IPS-18a (cell line): ENCODE measurements around the gene SAMD11.

Experiments
- H3K27ac ChIP-seq: one replicate; pipeline ENCODE4 v1.5.1; 2013; ENCODE audit warnings: low read length
- H3K27me3 ChIP-seq: one replicate; pipeline ENCODE4 v1.6.1; 2013; ENCODE audit warnings: mild to moderate bottlenecking, low read length; ENCODE audit not compliant: control insufficient read depth, insufficient read depth
- H3K36me3 ChIP-seq: one replicate; pipeline ENCODE4 v1.6.1; 2013; ENCODE audit warnings: low read depth, low read length; ENCODE audit not compliant: control insufficient read depth
- H3K4me1 ChIP-seq: one replicate; pipeline ENCODE4 v1.6.1; 2013; ENCODE audit warnings: low read depth, low read length; ENCODE audit not compliant: control insufficient read depth
- H3K4me3 ChIP-seq: one replicate; pipeline ENCODE4 v1.5.1; 2013; ENCODE audit warnings: low read length
- H3K9ac ChIP-seq: one replicate; pipeline ENCODE4 v1.6.1; 2013; ENCODE audit warnings: mild to moderate bottlenecking, low read length, moderate library complexity
- H3K9me3 ChIP-seq: one replicate; pipeline ENCODE4 v1.6.1; 2013; ENCODE audit warnings: low read depth, low read length; ENCODE audit not compliant: control insufficient read depth

The SAMD11 gene

DNA sequence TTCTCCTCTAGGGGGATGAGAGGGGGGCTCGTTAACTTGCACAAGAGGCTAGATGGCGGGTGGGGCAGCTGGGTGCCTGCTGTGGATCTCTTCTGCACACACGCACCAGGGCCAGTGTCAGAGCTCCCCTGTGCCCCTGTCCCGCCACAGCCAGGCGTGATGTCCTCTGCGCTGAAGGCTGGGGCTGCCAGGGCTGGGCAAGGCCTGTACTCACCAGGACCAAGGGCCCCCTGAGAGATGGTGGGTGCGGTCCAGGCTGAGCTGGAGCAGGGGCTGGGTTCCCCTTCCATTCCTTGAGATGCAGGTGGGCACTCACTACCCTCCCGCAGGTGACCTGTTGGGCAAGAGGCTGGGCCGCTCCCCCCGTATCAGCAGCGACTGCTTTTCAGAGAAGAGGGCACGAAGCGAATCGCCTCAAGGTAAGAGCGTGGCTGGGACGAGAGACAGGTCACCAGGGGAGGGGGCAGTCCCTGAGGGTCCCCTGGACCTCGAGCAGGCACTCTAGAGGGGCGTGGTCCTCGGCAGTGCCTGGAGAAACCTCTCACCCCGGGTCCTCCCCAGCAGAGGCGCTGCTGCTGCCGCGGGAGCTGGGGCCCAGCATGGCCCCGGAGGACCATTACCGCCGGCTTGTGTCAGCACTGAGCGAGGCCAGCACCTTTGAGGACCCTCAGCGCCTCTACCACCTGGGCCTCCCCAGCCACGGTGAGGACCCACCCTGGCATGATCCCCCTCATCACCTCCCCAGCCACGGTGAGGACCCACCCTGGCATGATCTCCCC, 15.2 kb downstream of the SAMD11 start:
- no peaks in the 10 kb centered on the region for H3K36me3 ChIP-seq
- H3K9ac ChIP-seq: no peak overlapping the region
- H3K27ac ChIP-seq: no peak overlapping the region
- H3K27me3 ChIP-seq: peaks cover 93% of the 10 kb centered on the region
- H3K4me3 ChIP-seq: no peak overlapping the region
- H3K4me1 ChIP-seq: no peaks in the 10 kb centered on the region
- no peaks in the 10 kb centered on the region for H3K9me3 ChIP-seq

DNA sequence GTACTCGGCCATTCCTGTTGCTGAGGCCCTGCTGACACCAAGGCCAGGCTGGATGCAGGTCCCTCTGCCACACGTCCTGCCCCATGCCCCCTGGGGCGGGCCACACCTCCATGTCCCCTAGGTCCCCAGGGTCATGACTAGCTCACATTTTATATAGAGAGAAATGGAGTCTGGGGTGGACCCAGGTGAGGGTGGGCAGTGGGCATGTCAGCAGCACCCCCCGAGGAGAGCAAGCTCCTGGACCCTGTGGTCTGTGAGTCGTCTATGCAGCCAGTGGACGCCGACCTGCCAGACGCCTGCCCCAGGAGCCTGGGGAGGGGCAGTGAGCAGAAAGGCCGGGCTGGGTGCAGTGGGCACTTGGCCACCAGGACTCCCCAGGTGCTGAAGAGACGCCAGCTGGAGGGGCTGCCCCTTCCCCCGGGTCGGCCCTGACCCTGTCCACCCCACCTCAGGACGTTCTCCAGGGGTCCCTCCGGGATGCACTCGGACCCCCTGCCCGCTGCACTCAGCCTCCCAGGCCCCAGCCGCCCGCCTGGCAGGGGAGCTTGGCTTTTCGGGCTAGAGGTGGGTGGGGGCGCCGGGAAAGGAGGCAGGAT, 15.9 kb downstream of the SAMD11 start:
- Histone ChIP-seq H3K27me3 (peaks cover 100% of the 10 kb centered on the region), H3K4me1 (no peaks in the 10 kb centered on the region), H3K9ac (no peak overlapping the region), H3K9me3 (no peaks in the 10 kb centered on the region), H3K27ac (no peak overlapping the region), H3K36me3 (no peaks in the 10 kb centered on the region), H3K4me3 (no peak overlapping the region)

DNA sequence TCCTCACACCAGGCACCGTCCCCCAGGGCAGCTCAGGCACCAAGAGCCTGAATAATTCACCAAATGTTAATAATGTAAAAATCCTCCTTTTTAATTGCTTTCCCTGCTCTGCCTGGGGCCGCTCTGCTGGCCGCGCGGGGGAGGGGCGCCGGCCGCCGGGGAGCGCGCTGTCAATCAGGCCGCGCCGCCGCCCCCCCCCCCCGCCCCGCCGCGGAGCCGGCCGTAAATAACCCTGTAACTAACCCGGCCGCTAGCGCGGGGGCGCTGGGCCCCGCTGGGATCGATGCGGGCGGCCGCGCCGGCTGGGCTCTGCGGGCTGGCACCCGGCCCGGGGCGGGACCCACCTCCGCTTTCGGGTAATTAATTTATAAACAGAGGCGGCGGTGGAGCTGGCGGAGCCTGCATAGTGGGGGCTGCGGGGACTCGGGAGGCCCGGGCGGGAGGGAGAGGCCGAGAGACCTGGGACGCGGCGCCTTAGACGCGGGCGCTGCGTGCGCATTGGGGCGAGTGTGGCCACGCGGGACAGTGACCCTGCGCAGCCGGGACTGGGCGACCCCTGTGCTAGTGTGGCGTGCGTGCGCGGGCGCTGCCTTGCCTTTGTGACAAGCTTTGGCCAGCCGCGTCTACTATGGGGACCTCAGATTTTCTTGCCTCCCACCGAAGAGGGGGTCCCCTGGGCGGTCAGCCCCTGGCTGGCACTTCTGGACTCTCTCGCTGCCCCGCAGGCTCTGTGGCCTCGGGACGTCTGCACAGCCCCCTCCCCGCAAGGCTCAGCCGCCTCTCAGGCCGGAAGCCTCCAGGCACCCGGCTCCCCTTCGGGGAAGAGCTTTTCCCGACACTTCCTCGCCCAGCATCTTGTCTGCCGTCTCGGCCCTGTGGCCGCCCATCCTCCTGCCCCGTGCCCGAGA, 16.6 kb downstream of the SAMD11 start:
- Histone ChIP-seq H3K27me3 (peaks cover 93% of the 10 kb centered on the region), H3K27ac (no peak overlapping the region), H3K4me1 (no peaks in the 10 kb centered on the region), H3K36me3 (no peaks in the 10 kb centered on the region), H3K4me3 (peak overlapping the region; percentile 3), H3K9ac (no peak overlapping the region), H3K9me3 (no peaks in the 10 kb centered on the region)

DNA sequence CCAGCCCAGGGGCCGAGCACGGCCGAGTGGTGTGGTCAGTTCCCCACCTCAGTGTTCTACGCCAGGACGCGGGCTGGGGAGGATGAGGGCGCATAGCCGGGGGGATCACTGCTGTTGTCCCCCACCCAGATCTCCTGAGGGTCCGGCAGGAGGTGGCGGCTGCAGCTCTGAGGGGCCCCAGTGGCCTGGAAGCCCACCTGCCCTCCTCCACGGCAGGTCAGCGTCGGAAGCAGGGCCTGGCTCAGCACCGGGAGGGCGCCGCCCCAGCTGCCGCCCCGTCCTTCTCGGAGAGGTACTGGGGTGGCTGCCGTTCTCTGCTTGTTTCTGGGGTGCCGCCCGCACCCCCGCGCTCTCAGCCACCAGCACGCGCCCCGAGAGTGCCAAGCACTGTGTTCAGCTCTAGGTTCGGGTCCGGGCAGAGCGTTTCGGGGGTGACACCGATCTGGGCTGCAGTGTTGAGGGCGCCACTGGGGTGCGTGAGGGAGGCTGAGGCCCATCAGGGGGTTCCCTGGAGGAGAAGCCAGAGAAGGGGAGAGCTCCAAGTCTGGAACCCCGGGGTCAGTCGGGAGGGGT, 17.4 kb downstream of the SAMD11 start:
- Histone ChIP-seq H3K9me3 (no peaks in the 10 kb centered on the region), H3K9ac (no peak overlapping the region), H3K27me3 (peaks cover 85% of the 10 kb centered on the region), H3K4me1 (no peaks in the 10 kb centered on the region), H3K27ac (no peak overlapping the region), H3K36me3 (no peaks in the 10 kb centered on the region), H3K4me3 (peak overlapping the region; percentile 13)

DNA sequence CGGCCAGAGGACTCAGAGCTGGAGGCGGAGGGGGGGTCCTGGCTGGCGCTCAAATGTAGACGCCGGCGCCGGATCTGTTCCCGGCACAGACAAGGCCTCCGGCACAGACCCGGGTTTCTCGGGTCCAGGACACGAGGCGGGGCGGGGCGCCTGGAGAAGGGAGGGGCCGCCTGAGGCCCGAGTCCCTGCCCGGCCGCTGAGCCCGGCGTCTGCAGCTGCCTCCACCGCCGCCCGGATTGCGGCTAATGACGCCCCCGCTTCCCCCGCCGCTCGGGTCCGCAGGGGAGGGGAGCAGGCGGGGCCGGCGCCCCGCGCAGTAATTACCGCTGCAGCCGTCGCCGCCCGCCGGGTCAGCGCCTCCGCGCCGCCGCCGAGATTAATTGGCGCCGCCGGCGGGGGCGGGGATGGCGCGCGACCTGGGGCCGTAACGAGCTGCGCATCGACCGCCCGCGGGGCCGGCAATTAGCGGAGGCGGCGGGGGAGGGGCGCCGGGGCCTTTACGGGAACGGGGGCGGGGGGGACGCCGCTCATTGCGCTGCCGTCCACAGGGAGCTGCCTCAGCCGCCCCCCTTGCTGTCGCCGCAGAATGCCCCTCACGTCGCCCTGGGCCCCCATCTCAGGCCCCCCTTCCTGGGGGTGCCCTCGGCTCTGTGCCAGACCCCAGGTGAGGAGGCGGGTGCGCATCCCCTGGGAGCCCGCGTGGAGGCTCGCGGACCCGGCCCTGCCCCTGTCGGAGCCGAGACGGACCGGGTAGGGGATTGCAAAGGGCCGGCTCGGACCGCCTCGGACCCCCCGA, 18.1 kb downstream of the SAMD11 start:
- Histone ChIP-seq H3K4me3 (peak overlapping the region; percentile 17), H3K4me1 (no peaks in the 10 kb centered on the region), H3K9ac (no peak overlapping the region)

DNA sequence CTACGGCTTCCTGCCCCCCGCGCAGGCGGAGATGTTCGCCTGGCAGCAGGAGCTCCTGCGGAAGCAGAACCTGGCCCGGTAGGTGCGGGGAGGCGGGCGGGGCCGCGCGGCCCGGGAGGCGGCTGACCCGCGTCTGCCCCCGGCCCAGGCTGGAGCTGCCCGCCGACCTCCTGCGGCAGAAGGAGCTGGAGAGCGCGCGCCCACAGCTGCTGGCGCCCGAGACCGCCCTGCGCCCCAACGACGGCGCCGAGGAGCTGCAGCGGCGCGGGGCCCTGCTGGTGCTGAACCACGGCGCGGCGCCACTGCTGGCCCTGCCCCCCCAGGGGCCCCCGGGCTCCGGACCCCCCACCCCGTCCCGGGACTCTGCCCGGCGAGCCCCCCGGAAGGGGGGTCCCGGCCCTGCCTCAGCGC, 18.7 kb downstream of the SAMD11 start:
- Histone ChIP-seq H3K4me1 (no peaks in the 10 kb centered on the region), H3K4me3 (peak overlapping the region; percentile 17), H3K36me3 (peaks cover 5% of the 10 kb centered on the region), H3K9ac (no peak overlapping the region), H3K27ac (no peak overlapping the region), H3K9me3 (no peaks in the 10 kb centered on the region), H3K27me3 (peaks cover 72% of the 10 kb centered on the region)

More for the DNA sequence above, 18.1 kb downstream of the SAMD11 start:
- H3K27ac ChIP-seq: no peak overlapping the region
- no peaks in the 10 kb centered on the region for H3K36me3 ChIP-seq
- peaks cover 78% of the 10 kb centered on the region for H3K27me3 ChIP-seq
- no peaks in the 10 kb centered on the region for H3K9me3 ChIP-seq

DNA sequence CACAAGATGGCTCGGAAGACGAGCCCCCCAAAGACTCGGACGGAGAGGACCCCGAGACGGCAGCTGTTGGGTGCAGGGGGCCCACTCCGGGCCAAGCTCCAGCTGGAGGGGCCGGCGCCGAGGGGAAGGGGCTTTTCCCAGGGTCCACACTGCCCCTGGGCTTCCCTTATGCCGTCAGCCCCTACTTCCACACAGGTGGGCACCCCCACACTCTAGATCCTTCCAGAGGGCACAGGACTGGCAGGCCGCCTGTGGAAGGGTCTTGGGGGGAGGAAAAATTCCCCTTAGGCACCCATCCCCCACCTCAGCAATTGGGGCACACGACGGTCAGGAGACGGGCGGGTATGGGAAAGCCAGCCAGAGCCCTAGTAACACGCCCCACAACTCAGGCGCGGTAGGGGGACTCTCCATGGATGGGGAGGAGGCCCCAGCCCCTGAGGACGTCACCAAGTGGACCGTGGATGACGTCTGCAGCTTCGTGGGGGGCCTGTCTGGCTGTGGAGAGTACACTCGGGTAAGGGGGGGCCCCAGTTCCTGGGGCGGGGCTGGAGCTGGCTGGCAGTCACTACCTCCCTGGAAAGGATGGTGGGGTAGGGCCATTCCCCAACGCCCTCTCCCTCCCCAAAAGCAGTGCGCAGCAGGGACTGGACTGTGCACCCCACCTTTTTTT, 19.3 kb downstream of the SAMD11 start:
- H3K27ac ChIP-seq: no peak overlapping the region
- peaks cover 9% of the 10 kb centered on the region for H3K36me3 ChIP-seq
- H3K4me1 ChIP-seq: no peaks in the 10 kb centered on the region
- H3K4me3 ChIP-seq: no peak overlapping the region
- peaks cover 66% of the 10 kb centered on the region for H3K27me3 ChIP-seq
- H3K9ac ChIP-seq: no peak overlapping the region
- H3K9me3 ChIP-seq: no peaks in the 10 kb centered on the region

DNA sequence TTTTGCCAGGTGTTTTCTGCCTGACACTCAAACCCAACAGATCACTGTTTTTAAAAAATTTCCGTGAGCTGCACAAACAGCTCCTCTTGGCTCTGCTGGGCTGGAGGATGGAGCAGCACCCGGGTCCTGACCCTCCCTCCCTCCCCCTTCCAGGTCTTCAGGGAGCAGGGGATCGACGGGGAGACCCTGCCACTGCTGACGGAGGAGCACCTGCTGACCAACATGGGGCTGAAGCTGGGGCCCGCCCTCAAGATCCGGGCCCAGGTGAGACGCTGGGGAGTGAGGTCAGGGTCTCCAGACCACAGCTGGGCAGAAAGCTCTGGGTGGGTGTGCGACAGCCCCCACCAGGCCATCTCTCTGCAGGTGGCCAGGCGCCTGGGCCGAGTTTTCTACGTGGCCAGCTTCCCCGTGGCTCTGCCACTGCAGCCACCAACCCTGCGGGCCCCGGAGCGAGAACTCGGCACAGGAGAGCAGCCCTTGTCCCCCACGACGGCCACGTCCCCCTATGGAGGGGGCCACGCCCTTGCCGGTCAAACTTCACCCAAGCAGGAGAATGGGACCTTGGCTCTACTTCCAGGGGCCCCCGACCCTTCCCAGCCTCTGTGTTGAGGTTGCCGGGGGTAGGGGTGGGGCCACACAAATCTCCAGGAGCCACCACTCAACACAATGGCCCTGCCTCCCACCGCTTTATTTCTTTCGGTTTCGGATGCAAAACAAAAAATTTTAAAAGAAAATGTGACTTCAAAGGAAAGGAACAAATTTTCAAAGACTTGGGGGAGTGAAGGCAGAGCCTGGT, 20.0 kb downstream of the SAMD11 start:
- no peaks in the 10 kb centered on the region for H3K9me3 ChIP-seq
- H3K4me1 ChIP-seq: no peaks in the 10 kb centered on the region
- H3K36me3 ChIP-seq: peaks cover 12% of the 10 kb centered on the region
- peaks cover 59% of the 10 kb centered on the region for H3K27me3 ChIP-seq
- no peak overlapping the region for H3K27ac ChIP-seq
- H3K4me3 ChIP-seq: no peak overlapping the region
- H3K9ac ChIP-seq: no peak overlapping the region

DNA sequence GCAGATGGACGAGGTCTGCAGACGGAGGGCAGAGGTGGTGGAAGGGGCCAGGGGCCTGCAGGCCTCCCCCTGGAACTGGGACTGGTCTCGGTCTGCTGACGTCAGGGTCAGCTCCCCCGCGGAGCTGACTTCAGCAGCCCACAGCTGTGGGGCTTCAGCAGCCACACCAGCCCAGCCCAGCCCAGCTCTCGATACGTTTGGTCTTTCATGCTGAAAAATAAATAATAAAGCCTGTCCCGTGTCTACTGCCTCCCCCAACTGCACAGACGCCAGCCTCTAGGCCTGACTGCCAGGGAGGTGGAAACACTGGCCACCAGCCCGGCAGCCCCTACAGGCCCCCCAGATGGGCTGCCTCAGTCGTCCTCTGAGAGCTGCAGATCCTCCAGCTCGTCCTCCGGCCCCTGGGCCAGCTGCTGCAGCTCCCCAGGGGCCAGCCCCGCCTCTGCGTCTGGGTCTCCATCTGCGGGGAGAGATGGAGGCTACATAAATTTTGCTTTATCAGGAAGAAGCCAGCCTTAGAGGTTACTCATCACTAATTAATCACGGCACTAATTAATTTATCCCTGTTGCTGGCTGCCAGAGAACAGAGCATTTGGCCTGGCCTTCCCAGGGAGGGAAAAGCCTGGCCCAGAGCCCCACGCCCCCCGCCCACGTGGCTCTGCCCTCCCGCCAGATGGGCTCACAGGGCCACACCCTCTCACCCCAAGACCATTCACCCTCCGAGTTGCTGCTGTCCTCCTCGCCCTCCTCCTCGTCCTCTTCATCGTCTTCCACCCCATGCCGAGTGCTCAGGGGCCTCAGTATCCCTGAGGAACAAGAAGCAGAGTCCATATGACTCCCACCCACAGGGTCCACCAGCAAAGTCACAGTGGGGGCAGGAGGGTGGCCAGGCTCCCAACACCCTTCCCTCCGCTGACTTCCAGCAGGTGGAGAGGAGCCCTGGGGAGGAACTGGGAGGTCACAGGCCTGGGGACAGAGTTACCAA, 20.9 kb downstream of the SAMD11 start:
- H3K4me1 ChIP-seq: no peaks in the 10 kb centered on the region
- peaks cover 50% of the 10 kb centered on the region for H3K27me3 ChIP-seq
- H3K4me3 ChIP-seq: no peak overlapping the region
- no peaks in the 10 kb centered on the region for H3K9me3 ChIP-seq
- H3K36me3 ChIP-seq: peaks cover 20% of the 10 kb centered on the region
- H3K9ac ChIP-seq: no peak overlapping the region
- H3K27ac ChIP-seq: no peak overlapping the region
